Right forelimb (tissue), 1 donor: ENCODE data around the gene MBNL2.

Experiments used
- DNase-seq: peaks from one replicate; pipeline ENCODE4 v3.0.0-alpha.2; 2018

Gene MBNL2

GRCh38 chr13:97212004-97212403 lies 10.1 kb upstream of the MBNL2 start:
- no peak for DNase-seq

- DNase-seq = no peak
These were observed 9.5 kb upstream of the MBNL2 start for GRCh38 chr13:97212601-97213040.

DNA sequence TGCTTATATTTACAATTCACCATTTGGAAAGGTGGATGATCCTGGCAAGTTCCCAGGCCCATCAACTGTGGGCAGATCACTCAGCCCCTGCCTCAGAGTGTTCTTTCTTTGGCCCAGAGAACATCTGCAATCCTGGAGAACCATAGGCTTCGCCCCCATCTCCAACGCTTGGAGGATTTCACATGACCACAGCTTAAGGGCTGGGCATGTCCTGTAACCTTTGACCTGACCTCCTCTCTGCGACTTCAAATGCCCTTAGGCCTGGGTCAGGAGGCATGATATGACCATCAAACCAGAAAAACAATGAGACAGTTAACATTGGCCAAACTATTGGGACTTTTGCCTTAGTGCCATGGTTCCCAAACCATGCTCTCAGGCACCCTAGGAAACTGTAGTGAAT lies 7.2 kb upstream of the MBNL2 start:
- no peak for DNase-seq

GRCh38 chr13:97215325-97215724 lies 6.8 kb upstream of the MBNL2 start:
- DNase-seq = no peak

- no peak for DNase-seq
These were observed 2.9 kb upstream of the MBNL2 start for GRCh38 chr13:97219226-97219625.

GRCh38 chr13:97220151-97220900 lies 1.8 kb upstream of the MBNL2 start:
- DNase-seq = no peak

DNA sequence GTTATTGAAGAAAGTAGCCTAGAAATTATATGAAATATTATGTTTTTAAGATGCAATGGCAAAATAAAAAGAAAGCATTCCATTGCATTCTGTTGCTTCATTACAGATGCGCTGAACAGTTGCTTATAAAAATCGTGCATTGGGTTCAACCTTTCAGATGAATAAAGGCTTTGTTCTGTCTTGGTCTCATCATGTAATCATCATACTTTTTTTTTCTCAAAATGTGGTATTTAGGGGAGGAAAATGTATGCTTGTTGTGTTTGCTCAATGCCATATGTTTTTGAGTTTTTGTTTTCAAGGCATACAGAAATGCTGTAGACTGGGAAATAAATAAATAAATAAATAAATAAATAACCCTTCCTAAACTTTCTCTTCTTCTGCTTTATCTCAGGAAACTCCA lies 1.1 kb upstream of the MBNL2 start:
- no peak for DNase-seq

GRCh38 chr13:97221466-97221865 lies 667 bp upstream of the MBNL2 start:
- DNase-seq = no peak

GRCh38 chr13:97223037-97223710 lies 1.0 kb downstream of the MBNL2 start:
- no peak for DNase-seq

DNA sequence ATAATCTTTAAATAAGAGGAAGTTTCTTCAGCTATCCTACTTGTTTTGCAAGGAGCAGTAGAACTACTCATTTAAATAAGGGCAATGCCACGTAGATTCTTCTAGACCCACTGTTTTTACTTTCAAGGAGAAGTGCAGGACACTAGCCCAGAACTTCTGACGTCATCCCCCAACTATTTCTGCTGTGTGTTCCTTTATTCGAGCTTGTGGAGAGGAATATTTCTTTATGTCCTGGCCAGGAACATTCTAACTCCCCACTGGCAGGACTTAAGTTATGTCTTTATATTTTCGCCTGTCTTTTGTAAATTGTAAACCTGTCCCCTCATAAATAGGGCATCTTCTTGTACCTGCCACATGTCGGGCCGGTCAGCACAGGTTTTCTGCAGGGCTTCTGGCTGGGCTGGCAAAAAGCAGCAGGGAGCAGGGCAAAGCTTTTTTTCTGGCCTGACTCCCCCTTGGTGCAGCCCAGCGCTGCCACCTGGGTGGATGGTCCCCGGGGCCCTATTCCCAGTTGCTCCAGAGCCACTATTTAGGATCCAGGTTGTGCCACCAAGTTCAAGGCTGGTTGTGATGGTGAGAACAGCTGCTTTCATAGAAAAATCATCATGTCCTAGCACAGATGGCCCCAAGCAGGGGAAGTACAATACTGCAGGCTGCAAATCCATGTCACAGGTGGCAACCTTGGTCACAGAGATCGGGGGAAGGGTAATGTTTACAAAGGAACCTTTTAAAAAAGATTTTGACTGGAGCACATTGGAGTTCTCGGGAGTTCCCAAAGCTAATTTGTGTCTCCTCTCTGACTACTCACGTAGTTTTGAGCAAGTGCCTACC lies 1.8 kb downstream of the MBNL2 start:
- DNase-seq = peak; percentile 63

- DNase-seq = peak; percentile 74
These were observed 2.6 kb downstream of the MBNL2 start for GRCh38 chr13:97224544-97225300.

DNA sequence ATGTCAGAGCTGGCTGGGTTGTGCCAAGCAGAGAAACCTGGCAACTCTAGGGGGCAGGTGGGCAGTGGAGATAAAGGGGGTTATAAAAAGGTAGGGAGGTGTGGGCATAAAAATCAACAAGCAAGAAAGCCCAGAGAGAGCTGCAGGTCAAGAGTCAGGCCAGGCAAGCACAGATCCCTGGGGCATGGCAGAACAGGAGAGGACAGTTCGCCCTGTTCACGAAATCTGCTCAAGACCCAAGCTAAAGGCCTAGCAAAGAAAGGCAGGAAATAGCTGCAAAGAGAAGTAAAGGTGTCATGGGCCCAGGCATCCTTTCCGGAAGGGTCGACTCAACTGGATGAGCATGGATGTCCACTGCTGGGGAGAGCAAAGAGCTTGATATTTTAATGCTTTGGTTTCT lies 3.4 kb downstream of the MBNL2 start:
- no peak for DNase-seq

- no peak for DNase-seq
These were observed 3.9 kb downstream of the MBNL2 start for GRCh38 chr13:97226013-97226412.

GRCh38 chr13:97226788-97227627 lies 4.9 kb downstream of the MBNL2 start:
- no peak for DNase-seq

DNA sequence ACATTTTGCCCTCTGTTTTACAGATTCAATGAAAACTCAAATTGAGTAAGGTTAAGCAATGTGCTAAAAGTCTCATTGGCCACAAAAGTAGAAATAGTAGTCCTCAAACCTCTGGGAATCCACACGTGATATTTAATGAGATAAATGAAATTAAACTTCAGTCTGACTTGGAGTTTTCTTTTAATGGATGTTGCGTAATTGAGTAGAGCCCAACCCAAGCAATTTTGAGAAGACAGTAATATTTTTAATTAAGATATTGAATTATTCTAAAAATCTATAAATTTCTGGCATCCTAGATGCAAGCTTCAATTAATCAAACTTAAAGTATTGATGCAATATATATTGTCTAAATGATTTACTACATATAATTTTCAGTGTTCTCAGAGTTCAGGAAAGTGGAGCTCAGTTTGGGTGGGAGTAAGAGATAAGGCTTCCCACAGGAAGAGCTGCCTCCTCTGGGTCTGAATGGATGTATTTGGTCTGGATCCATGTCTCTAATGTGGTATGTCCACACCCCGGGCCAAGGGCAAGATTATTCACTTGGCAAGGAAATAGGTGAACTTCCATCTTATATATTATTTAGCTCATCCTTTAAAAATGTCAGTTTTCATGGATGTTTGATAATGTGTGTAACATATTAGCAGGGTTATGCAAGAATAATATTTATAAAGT lies 6.9 kb downstream of the MBNL2 start:
- no peak for DNase-seq

- DNase-seq = no peak
These were observed 7.6 kb downstream of the MBNL2 start for GRCh38 chr13:97229699-97230098.

- no peak for DNase-seq
These were observed 9.1 kb downstream of the MBNL2 start for GRCh38 chr13:97231118-97231828.

GRCh38 chr13:97231829-97232196 lies 9.7 kb downstream of the MBNL2 start:
- no peak for DNase-seq

- no peak for DNase-seq
These were observed 11.4 kb downstream of the MBNL2 start for GRCh38 chr13:97233499-97233898.

DNA sequence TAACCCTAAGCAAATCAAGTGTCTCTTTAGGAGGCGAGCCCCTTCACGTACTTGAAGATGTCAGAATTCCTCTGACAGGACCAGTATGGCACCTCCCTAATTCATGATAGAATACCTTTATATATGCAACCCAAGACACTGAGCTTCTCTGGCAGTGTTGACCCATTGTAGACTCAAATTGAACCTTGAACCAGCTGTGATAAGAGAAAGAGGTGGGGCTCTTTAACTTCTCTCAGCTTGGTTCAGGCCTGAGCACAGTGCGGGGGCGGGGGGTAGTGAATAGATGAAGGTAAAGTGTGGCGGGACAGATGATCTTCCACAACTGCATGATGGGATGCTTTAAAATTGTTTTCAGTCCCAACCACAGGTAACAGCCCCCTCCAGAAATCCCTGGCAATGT lies 12.1 kb downstream of the MBNL2 start:
- no peak for DNase-seq

DNA sequence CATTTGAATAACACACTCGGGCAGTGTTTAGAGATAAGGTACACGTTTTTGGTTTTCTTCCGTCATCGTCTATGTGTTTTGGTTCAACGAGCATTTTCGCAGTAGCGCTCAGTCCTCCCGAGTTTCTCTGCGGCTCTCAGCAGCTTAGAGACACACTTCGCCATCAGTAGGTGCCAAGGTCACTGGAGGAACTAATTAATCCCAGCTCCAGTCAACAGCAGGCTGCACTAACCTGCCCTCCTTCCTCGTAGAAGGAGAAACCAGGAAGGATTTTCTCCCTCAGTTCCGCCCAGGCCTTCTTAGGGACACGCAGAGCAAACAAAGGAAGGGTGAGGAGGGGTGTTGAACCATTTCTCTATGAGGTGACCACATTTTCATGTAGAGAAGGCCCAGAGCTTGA lies 12.6 kb downstream of the MBNL2 start:
- DNase-seq = no peak
